ENCODE results near the gene SAP25.

GRCh38 chr7:100620804-100621203 is 47.1 kb upstream of the SAP25 start:
- TF ChIP-seq CTCF (IDR thresholded peaks at IDR 0.05) (no peak), POLR2A (IDR thresholded peaks at IDR 0.05) (no peak)
